Lower leg skin (tissue), 3 donors: ENCODE data around the gene FAM78A.

ENCODE experiments used
- CTCF ChIP-seq, 3 donors: fragments of 450-650 bp; IDR thresholded peaks; one replicate each; pipeline ENCODE4 v1.5.1; 2016; ENCODE audit warnings: antibody characterized with exemption in 3 of 3, mild to moderate bottlenecking in 3 of 3, moderate library complexity in 2 of 3
- POLR2A ChIP-seq, 2 donors: fragments of 450-650 bp; IDR thresholded peaks; one replicate each; pipeline ENCODE4 v1.6.1; 2016 to 2017; ENCODE audit warnings: antibody characterized with exemption in 2 of 2, mild to moderate bottlenecking in 1 of 2, moderate library complexity in 1 of 2

- no peak for TF ChIP-seq CTCF (IDR thresholded peaks at IDR 0.05)
- TF ChIP-seq POLR2A (IDR thresholded peaks at IDR 0.05): no peak
These were observed 43.2 kb upstream of the FAM78A start for GRCh38 chr9:131319486-131319885.
